GM19025 (cell line): ENCODE data around the gene PPP2CA.
"Not testable (repeated sequence)": the region's sequence is repeated elsewhere in the genome, so short reads cannot be mapped to it uniquely, and the experiment has no call there.

Experiments
- ATAC-seq: cut with Tn5 transposase; IDR thresholded peaks from one replicate; pipeline ENCODE4 v1.9.1; 2021; ENCODE audit warnings: mild to moderate bottlenecking, low read depth, moderate library complexity; ENCODE audit not compliant: unreplicated experiment

PPP2CA gene

DNA sequence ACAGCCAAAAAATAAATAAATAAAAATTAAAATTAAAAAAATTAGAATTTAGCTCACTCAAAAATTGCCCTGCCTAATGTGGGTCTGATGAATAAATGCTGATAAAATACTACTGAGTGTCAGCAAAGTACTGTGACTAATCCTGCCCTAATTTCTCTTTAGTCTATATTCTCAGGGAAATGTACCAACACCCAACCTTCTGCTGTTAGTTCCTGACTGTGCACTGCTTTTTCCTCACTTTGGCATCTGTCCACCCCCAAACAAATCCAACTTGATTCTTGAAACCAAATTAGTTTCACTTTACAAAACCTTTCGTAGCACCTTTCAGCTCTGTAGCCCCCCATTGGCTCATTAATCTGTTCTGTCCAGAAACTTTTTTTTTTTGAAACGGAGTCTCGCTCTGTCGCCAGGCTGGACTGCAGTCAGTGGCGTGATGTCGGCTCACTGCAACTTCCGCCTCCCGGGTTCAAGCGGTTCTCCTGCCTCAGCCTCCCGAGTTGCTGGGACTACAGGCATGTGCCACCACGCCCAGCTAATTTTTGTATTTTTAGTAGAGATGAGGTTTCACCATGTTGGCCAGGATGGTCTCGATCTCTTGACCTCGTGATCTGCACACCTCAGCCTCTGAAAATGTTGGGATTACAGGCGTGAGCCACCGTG is 73.6 kb downstream of the PPP2CA start:
- not testable (repeated sequence) for ATAC-seq

DNA sequence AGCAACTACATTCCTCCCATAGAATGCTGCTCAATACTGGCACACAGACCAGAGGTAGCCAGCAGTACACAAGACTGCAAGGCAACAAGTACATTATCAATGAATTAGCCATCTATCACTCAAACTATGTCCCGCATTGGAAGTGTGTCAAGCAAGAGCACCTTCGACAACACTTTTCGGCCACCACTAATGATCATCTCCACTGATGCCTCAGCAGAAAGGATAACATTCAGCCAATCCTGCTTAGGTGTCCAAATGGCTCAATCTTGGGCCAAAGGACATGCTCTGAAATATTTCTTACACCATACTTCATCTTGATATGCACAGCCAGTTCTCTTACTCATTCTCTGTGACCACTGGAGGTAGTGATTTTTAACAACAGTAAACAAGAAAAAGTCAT is 74.2 kb downstream of the PPP2CA start:
- no peak for ATAC-seq

- ATAC-seq = no peak
Measured at GRCh38 chr5:134149571-134150303, 76.1 kb downstream of the PPP2CA start.

- no peak for ATAC-seq
Measured at GRCh38 chr5:134148986-134149539, 76.8 kb downstream of the PPP2CA start.

- no peak for ATAC-seq
Measured at GRCh38 chr5:134148316-134148715, 77.6 kb downstream of the PPP2CA start.

GRCh38 chr5:134146651-134147518 is 79.0 kb downstream of the PPP2CA start:
- no peak for ATAC-seq

DNA sequence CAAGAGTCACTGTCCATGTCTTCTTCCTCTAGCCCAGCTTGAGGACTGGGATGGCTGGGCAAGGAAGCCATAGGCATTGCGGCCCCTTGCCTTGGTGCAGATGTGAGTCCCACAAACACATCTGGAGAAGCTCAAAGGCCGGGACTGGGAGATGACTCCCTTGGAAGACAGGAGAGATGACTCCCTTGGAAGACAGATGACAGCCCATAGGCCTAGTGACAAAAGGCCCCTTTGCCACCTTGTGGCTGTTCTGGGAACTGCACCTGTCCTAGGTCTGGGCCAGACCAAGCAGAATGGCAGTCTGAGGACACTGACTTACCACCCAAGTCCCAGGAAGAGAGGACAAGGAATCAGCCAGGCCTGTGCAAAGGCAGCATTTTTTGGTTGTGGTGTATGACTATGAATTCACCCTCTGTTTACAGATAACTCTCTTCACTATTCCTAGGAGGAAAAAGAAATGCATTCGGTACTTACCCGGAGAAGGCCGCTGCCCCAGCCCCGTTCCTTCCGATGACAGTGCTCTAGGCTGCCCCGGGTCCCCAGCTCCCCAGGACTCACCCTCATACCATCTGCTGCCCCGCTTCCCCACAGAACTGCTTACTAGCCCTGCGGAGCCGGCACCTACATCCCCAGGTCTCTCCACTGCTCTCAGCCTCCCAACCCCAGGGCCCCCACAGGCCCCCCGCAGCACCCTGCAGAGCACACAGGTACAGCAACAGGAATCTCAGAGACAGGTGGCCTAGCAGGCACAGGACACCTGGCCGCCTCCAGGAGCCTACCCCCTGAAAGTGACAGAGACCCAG is 79.9 kb downstream of the PPP2CA start:
- ATAC-seq = peak; percentile 75

DNA sequence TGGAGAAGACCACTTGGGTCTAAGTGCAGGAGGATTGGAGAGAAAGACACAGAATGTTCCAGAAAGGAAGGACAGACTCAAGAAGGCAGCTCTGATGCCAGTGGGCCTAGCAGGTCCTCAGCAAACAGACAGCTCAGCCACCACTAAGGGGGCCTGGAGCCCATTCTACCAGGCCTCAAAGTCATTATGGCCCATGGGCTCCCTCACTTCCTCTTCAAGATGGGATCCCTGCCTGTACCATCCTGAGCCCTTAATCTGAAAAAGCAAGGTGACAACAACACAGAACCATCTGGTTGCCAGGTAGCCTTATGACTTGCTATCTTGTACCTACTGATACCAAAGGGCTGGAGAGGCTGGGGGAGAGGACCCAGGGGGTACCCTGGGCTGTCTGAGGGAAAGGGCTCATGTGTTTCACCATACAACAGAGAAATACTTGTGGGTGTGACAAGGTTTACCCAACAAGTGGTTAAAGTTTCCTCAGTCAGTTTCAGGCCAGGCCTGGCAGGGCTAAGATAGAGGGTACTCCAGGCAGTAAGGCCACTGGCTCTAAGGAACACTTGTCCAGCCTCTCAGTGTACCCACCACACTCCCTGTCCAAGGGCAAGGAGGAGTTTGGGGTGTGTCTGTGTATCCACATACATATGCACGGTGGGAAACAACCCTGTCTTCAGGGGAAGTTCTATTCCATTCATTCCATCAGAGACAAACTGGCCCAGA is 80.7 kb downstream of the PPP2CA start:
- ATAC-seq = no peak
